ENCODE data around the gene ZBTB2. TPM values are rescaled to one million over a fixed set of nuclear protein-coding genes. Genes with fewer than 3 reads are reported as not detected.
A peak's percentile ranks its signal among the peaks of the same experiment; 100 is the strongest.
"Not testable (repeated sequence)": the region's sequence is repeated elsewhere in the genome, so short reads cannot be mapped to it uniquely, and the experiment has no call there.

ZBTB2 gene
- total RNA-seq, 3 donors from 2014 or later: 9.9 to 20.5 (median 15.1) TPM

GRCh38 chr6:151388236-151388635 lies 3.1 kb downstream of the ZBTB2 start:
- Histone ChIP-seq H3K27me3 (no peaks in the 10 kb centered on the region), H3K27ac (peak overlapping the region; percentile 10 to 98), H3K36me3 (no peaks in the 10 kb centered on the region), H3K4me3 (no peak overlapping the region), H3K9me3 (no peaks in the 10 kb centered on the region), H3K4me1 (no peaks in the 10 kb centered on the region)
- TF ChIP-seq CTCF (IDR thresholded peaks at IDR 0.05) (no peak), POLR2AphosphoS5 (IDR thresholded peaks at IDR 0.05) (no peak), POLR2A (IDR thresholded peaks at IDR 0.05) (no peak)
- no peak for DNase-seq (ENCODE audit: low spot score in 2 of 2)
- intact Hi-C loops (cut with DNase I; ENCODE audit: low total_unique reads): no loop called here

GRCh38 chr6:151387175-151387970 lies 4.0 kb downstream of the ZBTB2 start:
- Histone ChIP-seq H3K9me3 (no peaks in the 10 kb centered on the region), H3K36me3 (no peaks in the 10 kb centered on the region), H3K4me1 (no peaks in the 10 kb centered on the region), H3K27ac (peak overlapping the region in 1 of 2 donors; percentile 98), H3K4me3 (no peak overlapping the region), H3K27me3 (no peaks in the 10 kb centered on the region)
- intact Hi-C loops (cut with DNase I; ENCODE audit: low total_unique reads): no loop called here
- DNase-seq (ENCODE audit: low spot score in 2 of 2): no peak
- no peak for TF ChIP-seq POLR2A (IDR thresholded peaks at IDR 0.05)
- TF ChIP-seq POLR2AphosphoS5 (IDR thresholded peaks at IDR 0.05): no peak
- no peak for TF ChIP-seq CTCF (IDR thresholded peaks at IDR 0.05)

- TF ChIP-seq CTCF (IDR thresholded peaks at IDR 0.05) (no peak), POLR2A (IDR thresholded peaks at IDR 0.05) (no peak), POLR2AphosphoS5 (IDR thresholded peaks at IDR 0.05) (no peak)
- Histone ChIP-seq H3K36me3 (no peaks in the 10 kb centered on the region), H3K4me3 (no peak overlapping the region), H3K27me3 (no peaks in the 10 kb centered on the region), H3K9me3 (no peaks in the 10 kb centered on the region), H3K4me1 (no peaks in the 10 kb centered on the region), H3K27ac (no peak overlapping the region)
- no peak for DNase-seq (ENCODE audit: low spot score in 2 of 2)
- intact Hi-C loops (cut with DNase I; ENCODE audit: low total_unique reads): no loop called here
Observed at GRCh38 chr6:151385177-151385576, 6.2 kb downstream of the ZBTB2 start.

- Histone ChIP-seq H3K9me3 (no peaks in the 10 kb centered on the region), H3K27ac (no peak overlapping the region), H3K4me3 (no peak overlapping the region), H3K4me1 (no peaks in the 10 kb centered on the region), H3K36me3 (no peaks in the 10 kb centered on the region), H3K27me3 (no peaks in the 10 kb centered on the region)
- intact Hi-C loops (cut with DNase I; ENCODE audit: low total_unique reads): no loop called here
- DNase-seq (ENCODE audit: low spot score in 2 of 2): no peak
- TF ChIP-seq POLR2A (IDR thresholded peaks at IDR 0.05): no peak
- no peak for TF ChIP-seq POLR2AphosphoS5 (IDR thresholded peaks at IDR 0.05)
- TF ChIP-seq CTCF (IDR thresholded peaks at IDR 0.05): no peak
Observed at GRCh38 chr6:151384151-151384550, 7.2 kb downstream of the ZBTB2 start.

GRCh38 chr6:151382631-151383030 lies 8.7 kb downstream of the ZBTB2 start:
- H3K27me3 ChIP-seq; H3K4me3 ChIP-seq; H3K4me1 ChIP-seq; DNase-seq (ENCODE audit: low spot score in 2 of 2); H3K9me3 ChIP-seq; H3K27ac ChIP-seq; intact Hi-C loops (cut with DNase I; ENCODE audit: low total_unique reads); H3K36me3 ChIP-seq: not testable (repeated sequence)
